GM21381 (cell line): ENCODE data around the gene SBK3.
"Not testable (repeated sequence)": the region's sequence is repeated elsewhere in the genome, so short reads cannot be mapped to it uniquely, and the experiment has no call there.

Source experiments
- ATAC-seq: cut with Tn5 transposase; IDR thresholded peaks from one replicate; pipeline ENCODE4 v1.9.1; 2021; ENCODE audit warnings: mild to moderate bottlenecking, moderate library complexity; ENCODE audit not compliant: unreplicated experiment

SBK3 gene

DNA sequence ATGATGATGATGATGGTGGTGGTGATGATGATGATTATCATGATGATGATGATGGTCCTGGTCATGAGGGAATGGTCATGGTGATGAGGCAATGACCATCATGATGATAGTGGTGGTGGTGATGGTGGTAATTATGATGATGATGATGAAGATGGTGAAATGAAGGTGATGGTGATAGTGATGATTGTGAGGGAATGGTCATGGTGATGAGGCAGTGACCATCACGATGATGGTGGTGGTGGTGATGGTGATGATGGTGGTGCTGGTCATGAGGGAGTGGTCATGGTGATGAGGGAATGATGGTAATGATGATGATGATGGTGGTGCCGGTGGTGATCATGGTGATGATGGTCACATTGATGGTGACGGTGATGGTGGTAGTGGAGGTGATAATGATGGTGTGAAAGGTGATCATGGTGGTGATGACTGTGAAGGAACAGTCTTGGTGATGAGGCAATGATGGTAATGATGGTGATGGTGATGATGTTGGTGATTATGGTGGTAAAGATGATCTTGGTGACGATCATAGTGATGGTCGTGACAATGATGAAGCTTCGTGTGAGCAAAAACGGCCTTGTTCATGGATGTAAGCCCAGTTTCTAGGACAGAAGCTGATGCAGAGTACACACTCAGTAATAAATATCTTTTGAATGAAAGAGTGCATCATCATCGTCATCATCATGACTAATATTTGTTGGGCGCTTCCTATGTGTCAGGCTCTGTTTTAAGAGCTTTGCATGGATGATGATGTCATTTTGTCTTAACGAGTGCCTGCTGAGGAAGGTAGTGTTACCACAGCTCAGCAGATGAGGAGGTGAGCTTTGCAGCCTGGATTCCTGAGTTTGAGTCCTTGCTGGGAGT is 25.7 kb downstream of the SBK3 start:
- ATAC-seq: no peak

DNA sequence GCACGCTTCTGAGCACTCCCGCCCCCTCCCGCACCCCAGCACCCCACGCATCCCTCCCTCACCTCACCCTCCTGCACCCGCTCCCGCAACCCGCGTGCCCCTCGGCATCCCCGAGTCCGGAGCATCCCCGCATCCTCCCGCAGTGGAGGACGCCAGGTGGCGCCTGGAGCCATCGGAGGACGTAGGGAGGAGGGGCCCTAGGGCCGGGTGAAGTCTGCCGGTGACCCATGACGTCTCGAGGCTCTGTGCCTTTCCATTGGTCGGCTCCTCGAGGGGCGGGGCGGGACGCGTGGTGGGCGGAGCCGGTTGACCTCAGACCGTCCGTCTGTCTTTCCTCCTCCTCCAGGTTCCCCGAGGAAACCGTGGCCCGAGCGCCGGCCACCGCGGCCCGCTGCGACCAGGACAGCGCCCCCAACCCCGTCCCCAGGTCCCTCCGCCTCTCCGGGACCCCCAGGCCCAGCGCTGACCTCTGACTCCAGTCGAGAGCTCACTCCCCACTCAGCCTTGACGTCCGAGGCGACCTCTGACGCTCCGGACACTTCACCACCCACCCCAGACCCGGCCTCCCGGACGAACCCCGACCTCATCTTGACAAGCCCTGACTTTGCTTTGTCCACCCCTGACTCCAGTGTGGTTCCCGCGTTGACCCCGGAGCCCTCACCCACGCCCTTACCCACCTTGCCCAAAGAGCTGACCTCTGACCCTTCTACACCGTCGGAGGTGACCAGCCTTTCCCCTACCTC is 28.3 kb downstream of the SBK3 start:
- peak; percentile 99 for ATAC-seq

DNA sequence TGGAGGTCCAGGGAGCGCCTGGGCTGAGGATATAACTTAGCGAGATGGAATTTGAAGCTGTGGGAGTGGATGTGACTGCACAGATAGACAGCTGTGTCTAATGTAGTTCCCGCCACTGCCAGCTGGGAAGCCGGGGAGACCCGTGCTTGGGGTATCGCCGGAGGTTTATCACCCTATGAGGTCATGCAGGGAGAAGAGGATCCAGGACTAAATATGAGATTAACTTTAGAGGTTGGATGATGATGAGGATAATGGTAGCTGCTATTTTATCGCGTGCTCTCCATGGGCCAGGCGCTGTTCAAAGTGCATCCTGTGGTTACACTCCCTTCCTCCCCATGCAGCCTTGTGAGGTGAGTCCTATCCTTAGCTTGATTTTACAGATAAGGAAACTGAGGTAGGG is 37.2 kb downstream of the SBK3 start:
- no peak for ATAC-seq

GRCh38 chr19:55504981-55505380 is 40.4 kb downstream of the SBK3 start:
- ATAC-seq: no peak

DNA sequence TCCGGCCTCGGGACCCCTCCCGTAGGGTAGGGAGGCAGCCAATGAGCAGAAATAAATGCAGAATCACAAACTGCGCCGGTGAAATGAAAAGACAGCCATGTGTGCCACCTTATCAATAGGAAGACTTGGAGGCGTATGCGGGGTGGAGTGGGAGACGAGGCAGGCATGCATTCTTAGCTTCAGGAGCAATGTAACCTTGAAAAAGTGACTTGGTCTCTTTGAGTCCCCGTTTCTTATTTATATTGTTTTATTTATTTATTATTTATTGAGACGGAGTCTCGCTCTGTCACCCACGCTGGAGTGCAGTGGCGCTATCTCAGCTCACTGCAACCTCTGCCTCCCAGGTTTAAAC is 41.1 kb downstream of the SBK3 start:
- ATAC-seq: peak; percentile 15

DNA sequence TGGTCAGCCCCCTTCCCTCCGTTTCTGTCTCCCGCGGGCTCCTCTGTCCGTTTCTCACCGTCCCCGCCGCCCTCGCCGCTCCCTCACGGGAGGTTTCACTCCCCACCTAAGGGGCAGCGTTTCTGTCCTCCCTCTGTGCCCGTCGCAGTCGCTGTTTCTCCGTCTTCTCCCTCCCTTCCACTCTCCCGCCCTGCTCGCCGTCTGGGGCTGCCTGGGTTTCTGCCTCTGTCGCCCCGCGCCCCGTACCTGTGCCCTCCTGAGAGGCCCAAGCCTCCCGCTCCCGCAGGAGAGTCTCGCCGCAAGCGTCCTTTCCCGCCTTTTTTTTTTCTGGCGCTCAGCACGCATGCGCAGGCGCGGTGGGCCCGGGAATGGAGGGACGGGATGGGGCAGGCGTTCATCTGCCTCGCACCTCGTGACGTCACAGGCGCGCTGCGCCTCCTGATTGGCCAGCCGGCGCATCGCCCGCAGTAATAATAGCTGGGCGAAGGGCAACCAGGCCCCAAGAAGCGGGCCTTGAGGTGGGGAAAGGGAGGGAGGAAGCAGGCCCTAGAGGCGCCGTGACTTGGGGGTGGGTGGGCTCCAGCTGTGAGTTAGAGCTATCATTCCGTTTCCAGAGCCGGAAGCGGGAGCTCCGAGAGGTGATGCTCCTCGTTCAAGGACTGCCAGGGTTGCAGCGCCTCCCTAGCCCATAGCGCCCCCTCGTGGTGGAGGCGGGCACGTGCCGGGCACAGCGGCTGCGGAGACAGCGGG is 41.7 kb downstream of the SBK3 start:
- ATAC-seq: peak; percentile 89

DNA sequence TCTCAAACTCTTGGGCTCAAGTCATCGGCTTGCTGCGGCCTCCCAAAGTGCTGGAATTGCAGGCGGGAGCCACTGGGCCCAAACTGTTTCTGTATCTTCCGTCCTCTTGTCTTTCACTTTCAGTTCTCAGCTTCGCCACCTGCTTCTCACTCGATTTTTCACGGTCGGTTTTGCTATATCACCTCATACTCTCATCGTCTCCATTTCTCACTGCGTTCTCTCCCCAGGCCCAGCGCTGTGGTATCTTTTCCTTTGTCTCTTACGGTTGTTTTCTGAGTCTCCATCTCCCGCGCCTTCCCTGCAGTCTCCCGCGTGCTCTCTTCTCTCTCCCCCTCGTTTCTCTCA is 42.2 kb downstream of the SBK3 start:
- ATAC-seq: no peak

GRCh38 chr19:55502197-55502952 is 43.0 kb downstream of the SBK3 start:
- ATAC-seq: no peak

DNA sequence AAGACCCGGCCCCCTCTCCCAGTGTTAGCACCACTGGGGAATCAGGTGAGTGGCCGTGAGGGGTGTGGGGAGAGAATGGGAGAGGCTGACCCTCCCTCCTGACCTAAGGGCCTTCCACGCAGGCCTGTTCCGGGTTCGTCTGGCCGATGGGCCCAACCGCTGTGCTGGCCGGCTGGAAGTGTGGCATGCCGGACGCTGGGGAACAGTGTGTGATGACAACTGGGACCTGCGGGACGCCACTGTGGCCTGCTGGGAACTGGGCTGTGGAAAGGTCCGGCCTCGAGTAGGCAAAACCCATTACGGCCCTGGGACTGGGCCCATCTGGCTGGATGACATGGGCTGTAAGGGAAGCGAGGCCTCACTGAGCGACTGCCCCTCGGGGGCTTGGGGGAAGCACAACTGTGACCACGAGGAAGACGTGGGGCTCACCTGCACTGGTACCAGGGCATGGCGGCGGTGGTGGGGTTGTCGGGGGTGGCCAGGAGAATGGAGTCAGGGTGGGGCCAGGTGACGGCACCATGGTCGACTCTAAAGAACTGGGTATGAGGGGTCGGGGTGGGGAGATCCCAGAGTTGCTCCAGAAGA is 44.9 kb downstream of the SBK3 start:
- no peak for ATAC-seq

- no peak for ATAC-seq
Measured at GRCh38 chr19:55498246-55498840, 47.0 kb downstream of the SBK3 start.

- no peak for ATAC-seq
Measured at GRCh38 chr19:55497763-55498162, 47.6 kb downstream of the SBK3 start.

GRCh38 chr19:55496820-55497219 is 48.5 kb downstream of the SBK3 start:
- ATAC-seq: not testable (repeated sequence)

DNA sequence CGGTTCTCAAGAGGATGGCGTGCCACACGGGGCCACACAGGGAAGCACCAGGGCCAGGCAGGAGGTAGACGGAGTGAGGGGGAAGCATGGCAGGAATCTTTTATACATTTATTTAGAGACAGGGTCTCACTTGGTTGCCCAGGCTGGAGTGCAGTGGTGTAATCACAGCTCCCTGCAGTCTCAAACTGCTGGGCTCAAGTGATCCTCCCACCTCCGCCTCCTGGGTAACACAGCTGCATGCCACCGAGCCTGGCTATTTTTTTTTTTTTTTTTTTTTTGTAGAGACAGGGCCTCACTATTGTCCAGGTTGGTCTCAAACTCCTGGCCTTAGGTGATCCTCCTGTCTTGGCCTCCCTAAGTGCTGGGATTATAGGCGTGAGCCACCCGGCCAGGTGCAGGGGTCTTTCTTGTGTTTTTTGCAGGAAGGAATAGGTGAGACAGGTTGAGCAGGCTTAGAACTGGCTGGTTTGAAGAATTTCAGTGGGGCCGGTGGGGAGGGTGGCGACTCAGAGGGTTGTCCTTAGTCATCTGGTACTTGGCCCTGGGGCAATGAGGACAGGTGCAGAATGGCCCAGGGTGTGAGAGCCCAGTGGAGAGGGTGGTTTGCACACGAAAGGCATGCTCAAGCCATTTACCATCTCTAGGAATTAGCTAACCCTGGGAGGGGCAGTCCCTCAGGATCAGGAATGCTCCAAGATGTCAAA is 49.5 kb downstream of the SBK3 start:
- ATAC-seq: no peak

DNA sequence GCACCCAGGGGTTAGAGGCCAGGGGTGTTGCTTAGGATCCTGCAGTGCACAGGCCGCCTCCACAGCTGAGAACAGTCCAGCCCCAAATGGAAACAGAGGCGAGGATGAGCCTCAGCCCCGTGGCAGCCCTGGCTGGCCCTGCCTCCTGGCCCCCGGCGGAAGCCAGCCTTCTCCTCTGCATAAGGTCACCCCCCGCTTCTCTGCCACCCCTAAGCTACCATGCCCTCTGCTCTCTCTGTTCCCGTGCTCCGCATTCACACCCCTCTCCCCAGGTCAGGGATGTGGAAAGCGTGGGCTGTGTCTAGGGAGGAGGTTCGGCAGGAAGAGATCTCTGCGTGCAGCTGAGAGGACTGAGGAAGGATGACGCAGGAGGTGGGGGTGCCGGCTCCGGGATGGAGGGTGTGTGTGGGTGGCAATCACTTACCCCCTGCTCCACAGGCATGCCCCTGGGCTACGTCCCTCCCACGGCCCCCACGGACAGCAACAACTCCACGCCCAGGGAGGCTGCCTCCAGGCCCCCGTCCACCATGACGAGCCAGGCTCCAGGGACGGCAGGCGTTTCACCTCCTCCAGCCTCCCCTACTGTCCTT is 51.1 kb downstream of the SBK3 start:
- no peak for ATAC-seq

DNA sequence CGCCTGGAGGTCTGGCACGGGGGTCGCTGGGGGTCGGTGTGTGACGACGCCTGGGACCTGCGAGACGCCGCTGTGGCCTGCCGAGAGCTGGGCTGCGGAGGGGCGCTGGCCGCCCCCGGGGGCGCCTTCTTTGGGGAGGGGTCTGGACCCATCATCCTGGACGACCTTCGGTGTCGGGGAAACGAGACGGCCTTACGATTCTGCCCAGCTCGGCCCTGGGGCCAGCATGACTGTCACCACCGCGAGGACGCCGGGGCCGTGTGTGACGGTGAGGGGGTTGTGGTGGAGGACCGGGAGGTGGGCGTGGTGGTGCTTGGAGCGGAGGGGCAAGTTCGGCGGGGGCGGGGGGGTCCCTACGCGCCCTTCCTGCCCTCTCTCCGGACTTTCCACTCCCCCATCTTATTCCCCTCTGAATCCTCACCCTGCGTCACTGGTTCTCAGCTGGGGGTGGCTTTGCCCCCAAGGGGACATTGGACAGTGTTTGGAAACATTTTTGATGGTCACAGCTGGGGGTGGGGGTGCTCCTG is 51.6 kb downstream of the SBK3 start:
- ATAC-seq: no peak

DNA sequence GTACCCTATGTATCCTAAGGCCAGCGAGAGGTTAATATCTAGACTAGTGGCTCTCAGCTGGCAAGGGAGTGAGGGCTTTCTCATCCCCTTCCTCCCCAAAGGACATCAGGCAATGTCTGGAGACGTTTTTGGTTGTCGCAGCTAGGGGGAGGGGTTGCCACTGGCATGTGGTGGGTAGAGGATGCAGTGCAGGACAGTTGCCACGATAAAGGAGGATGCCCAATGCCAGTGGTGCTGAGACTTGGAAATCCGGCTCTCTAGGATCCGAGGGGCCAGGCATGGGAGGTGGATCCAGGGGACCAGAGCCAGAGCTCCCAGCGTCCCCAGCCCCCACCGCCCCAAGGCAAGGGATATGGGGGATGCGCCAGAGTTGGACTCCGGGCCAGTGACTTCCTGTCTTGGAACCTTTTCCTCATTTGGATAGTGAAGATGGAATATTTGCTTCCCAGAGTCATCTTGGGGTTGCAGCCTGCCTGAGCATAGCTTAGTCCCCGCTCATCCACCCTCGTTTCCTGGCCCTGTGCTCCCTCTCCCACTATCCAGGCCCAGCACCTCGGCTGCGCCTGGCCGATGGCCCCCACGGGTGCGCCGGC is 52.2 kb downstream of the SBK3 start:
- no peak for ATAC-seq

DNA sequence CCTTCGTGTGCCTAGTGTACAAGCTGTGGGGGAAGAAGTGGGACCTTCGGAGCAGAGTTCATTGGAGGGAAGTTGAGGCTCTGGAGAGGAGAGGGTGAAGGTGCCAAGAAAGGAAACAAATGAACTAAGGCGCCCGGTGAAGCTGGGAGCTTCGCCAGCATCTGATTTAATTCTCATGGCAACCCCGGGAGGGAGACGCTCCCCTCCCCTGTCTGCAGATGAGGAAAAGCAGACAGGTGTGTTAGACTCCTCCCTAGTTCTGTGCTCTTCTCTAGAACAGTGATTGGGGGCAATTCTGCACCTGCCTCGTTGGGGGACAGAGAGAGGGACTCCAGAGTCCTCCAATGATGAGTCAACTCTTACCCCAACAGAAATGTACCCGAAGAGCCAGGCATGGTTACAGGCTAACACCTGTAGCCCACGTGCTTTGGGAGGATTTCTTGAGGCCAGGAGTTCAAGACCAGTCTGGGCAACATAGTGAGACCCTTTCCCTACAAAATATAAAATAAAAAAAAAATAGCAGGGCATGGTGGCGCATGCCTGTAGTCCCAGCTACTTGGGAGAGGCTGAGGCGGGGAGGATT is 52.9 kb downstream of the SBK3 start:
- no peak for ATAC-seq
